Ectodermal cell (in vitro differentiated cells): Measurements from ENCODE around the gene DUOX1.

ENCODE experiments used
- H3K27ac ChIP-seq: 2 replicates; pipeline ENCODE4 v1.7.0; 2013; ENCODE audit warnings: mild to moderate bottlenecking, low read depth, low read length; ENCODE audit not compliant: insufficient read depth, poor library complexity, severe bottlenecking
- H3K27me3 ChIP-seq: 2 replicates; pipeline ENCODE4 v1.7.0; 2013; ENCODE audit warnings: mild to moderate bottlenecking, low read length; ENCODE audit not compliant: insufficient read depth, control insufficient read depth, poor library complexity, severe bottlenecking
- H3K36me3 ChIP-seq: one replicate; pipeline ENCODE4 v1.7.0; 2013; ENCODE audit warnings: low read length; ENCODE audit not compliant: control insufficient read depth, insufficient read depth
- H3K4me1 ChIP-seq: one replicate; pipeline ENCODE4 v1.7.0; 2013; ENCODE audit warnings: low read length; ENCODE audit not compliant: control insufficient read depth, insufficient read depth
- H3K4me3 ChIP-seq: 2 replicates; pipeline ENCODE4 v1.7.0; 2013; ENCODE audit warnings: low read depth, low read length, control low read depth; ENCODE audit not compliant: insufficient read depth
- H3K9me3 ChIP-seq: 2 replicates; pipeline ENCODE4 v1.7.0; 2013; ENCODE audit warnings: mild to moderate bottlenecking, low read length, moderate library complexity; ENCODE audit not compliant: control insufficient read depth
- WGBS, 2 experiments: methylation state at CpG; one replicate each; pipeline ENCODE4 v1.1.7; 2013; ENCODE audit warnings: missing lambda C conversion rate in 2 of 2; 5-methylcytosine and 5-hydroxymethylcytosine counted together

The DUOX1 gene

GRCh38 chr15:45143056-45143455, 13.3 kb downstream of the DUOX1 start:
- WGBS, 2 experiments: 82 to 93% methylated on average over 7 of the region's 7 CpGs
- no peak overlapping the region for H3K4me3 ChIP-seq
- H3K27me3 ChIP-seq: no peaks in the 10 kb centered on the region
- H3K27ac ChIP-seq: no peak overlapping the region
- H3K9me3 ChIP-seq: no peaks in the 10 kb centered on the region
- no peaks in the 10 kb centered on the region for H3K36me3 ChIP-seq
- no peaks in the 10 kb centered on the region for H3K4me1 ChIP-seq

DNA sequence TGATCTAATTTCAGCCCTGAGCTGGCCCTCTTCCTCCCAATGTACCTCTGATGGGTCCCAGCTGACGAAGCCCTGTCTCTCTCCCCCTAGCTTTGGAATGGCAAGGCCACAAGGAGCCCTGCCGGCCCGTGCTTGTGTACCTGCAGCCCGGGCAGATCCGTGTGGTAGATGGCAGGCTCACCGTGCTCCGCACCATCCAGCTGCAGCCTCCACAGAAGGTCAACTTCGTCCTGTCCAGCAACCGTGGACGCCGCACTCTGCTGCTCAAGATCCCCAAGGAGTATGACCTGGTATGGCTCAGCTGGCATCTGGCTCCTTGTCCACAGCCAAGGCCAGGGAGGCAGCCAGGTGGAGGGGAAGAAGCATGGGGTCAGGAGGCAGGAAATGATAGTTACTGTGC, 14.2 kb downstream of the DUOX1 start:
- Histone ChIP-seq H3K27ac (no peak overlapping the region), H3K4me1 (no peaks in the 10 kb centered on the region), H3K27me3 (no peaks in the 10 kb centered on the region), H3K36me3 (no peaks in the 10 kb centered on the region), H3K4me3 (no peak overlapping the region), H3K9me3 (no peaks in the 10 kb centered on the region)
- WGBS, 2 experiments: 91 to 92% methylated on average over 11 of the region's 11 CpGs

- Histone ChIP-seq H3K9me3 (no peaks in the 10 kb centered on the region), H3K4me3 (no peak overlapping the region), H3K27ac (no peak overlapping the region), H3K36me3 (no peaks in the 10 kb centered on the region), H3K4me1 (no peaks in the 10 kb centered on the region), H3K27me3 (no peaks in the 10 kb centered on the region)
- WGBS, 2 experiments: 91 to 94% methylated on average over 9 of the region's 9 CpGs
These were observed 15.0 kb downstream of the DUOX1 start for GRCh38 chr15:45144775-45145174.

GRCh38 chr15:45146405-45146804, 16.6 kb downstream of the DUOX1 start:
- Histone ChIP-seq H3K9me3 (no peaks in the 10 kb centered on the region), H3K4me3 (no peak overlapping the region), H3K36me3 (no peaks in the 10 kb centered on the region), H3K4me1 (no peaks in the 10 kb centered on the region), H3K27me3 (no peaks in the 10 kb centered on the region), H3K27ac (no peak overlapping the region)
- 91 to 97% methylated on average over 4 of the region's 4 CpGs for WGBS, 2 experiments

DNA sequence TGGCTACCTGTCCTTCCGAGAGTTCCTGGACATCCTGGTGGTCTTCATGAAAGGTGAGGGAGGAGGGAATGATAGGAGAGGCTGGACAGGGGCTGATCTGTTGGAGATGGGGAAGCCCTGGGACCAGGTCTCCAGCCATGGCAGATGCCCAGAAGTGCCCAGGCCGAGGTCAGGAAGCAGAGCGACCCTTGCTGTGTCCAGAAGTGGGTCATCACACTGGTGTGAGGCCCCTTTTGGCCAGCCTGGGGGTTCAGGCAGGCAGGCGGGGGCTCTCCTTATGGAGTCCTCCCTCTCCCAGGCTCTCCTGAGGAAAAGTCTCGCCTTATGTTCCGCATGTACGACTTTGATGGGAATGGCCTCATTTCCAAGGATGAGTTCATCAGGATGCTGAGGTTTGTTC, 17.8 kb downstream of the DUOX1 start:
- Histone ChIP-seq H3K27ac (no peak overlapping the region), H3K4me1 (no peaks in the 10 kb centered on the region), H3K27me3 (no peaks in the 10 kb centered on the region), H3K36me3 (no peaks in the 10 kb centered on the region), H3K4me3 (no peak overlapping the region), H3K9me3 (no peaks in the 10 kb centered on the region)
- 90 to 96% methylated on average over 7 of the region's 7 CpGs for WGBS, 2 experiments

- no peaks in the 10 kb centered on the region for H3K36me3 ChIP-seq
- H3K27me3 ChIP-seq: no peaks in the 10 kb centered on the region
- no peaks in the 10 kb centered on the region for H3K4me1 ChIP-seq
- H3K9me3 ChIP-seq: no peaks in the 10 kb centered on the region
- no peak overlapping the region for H3K27ac ChIP-seq
- WGBS, 2 experiments: 92 to 93% methylated on average over 12 of the region's 12 CpGs
- H3K4me3 ChIP-seq: no peak overlapping the region
These were observed 18.6 kb downstream of the DUOX1 start for GRCh38 chr15:45148076-45149059.

GRCh38 chr15:45149060-45149459, 19.3 kb downstream of the DUOX1 start:
- Histone ChIP-seq H3K4me3 (no peak overlapping the region), H3K4me1 (peaks cover 2% of the 10 kb centered on the region), H3K27ac (no peak overlapping the region), H3K36me3 (no peaks in the 10 kb centered on the region), H3K9me3 (no peaks in the 10 kb centered on the region), H3K27me3 (no peaks in the 10 kb centered on the region)
- WGBS, 2 experiments: 81 to 85% methylated on average over 1 of the region's 1 CpG

DNA sequence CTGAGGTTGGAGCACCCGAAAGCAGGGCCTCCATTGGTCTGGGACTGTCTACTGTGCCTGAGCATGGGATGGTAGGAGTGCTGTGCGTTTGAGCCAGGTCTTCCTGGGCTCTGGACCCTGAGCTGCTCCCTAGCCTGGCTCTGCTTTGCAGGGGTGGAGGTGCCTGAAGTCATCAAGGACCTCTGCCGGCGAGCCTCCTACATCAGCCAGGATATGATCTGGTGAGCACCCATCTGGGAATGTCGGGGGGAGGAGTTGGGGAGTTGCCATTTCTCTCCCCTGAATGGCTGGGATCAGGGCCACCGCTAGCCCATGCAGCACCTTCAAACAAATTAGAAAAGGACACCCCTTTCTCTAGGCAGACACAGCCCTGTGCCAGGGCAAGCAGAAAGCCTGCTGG, 20.7 kb downstream of the DUOX1 start:
- H3K4me1 ChIP-seq: peaks cover 5% of the 10 kb centered on the region
- no peak overlapping the region for H3K4me3 ChIP-seq
- H3K9me3 ChIP-seq: no peaks in the 10 kb centered on the region
- H3K27me3 ChIP-seq: no peaks in the 10 kb centered on the region
- WGBS, 2 experiments: 88 to 93% methylated on average over 6 of the region's 6 CpGs
- H3K36me3 ChIP-seq: no peaks in the 10 kb centered on the region
- no peak overlapping the region for H3K27ac ChIP-seq

DNA sequence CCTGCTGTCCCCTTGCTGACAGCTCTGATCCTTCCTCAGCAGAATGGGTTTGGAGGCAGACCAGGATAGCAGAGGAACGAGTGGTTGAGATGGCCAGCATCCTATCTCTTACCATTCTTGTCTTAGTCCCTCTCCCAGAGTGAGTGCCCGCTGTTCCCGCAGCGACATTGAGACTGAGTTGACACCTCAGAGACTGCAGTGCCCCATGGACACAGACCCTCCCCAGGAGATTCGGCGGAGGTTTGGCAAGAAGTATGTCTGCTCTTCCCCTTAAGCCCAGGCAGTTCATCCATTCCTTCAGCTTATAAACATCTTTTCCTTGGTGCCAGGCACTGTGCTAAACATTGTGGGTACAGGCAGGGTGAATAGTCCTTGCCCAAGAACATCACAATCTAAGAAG, 21.2 kb downstream of the DUOX1 start:
- 93 to 95% methylated on average over 6 of the region's 6 CpGs for WGBS, 2 experiments
- Histone ChIP-seq H3K4me1 (peaks cover 5% of the 10 kb centered on the region), H3K4me3 (no peak overlapping the region), H3K36me3 (no peaks in the 10 kb centered on the region), H3K27ac (no peak overlapping the region), H3K9me3 (no peaks in the 10 kb centered on the region), H3K27me3 (no peaks in the 10 kb centered on the region)

- Histone ChIP-seq H3K27me3 (no peaks in the 10 kb centered on the region), H3K27ac (no peak overlapping the region), H3K36me3 (no peaks in the 10 kb centered on the region), H3K9me3 (no peaks in the 10 kb centered on the region), H3K4me3 (no peak overlapping the region), H3K4me1 (peaks cover 9% of the 10 kb centered on the region)
- WGBS, 2 experiments: 95 to 96% methylated on average over 36 of the region's 36 CpGs
These were observed 22.4 kb downstream of the DUOX1 start for GRCh38 chr15:45151998-45152828.
